GM12872 (cell line): ENCODE results near the gene BUD31.

Source experiments
- TF ChIP-seq, protein P1 (sequence below): IDR thresholded peaks from 3 replicates; pipeline ENCODE4 v1.5.1; 2011; ENCODE audit warnings: low read depth, mild to moderate bottlenecking, low read length, moderate library complexity; ENCODE audit not compliant: insufficient read depth

Gene BUD31

DNA sequence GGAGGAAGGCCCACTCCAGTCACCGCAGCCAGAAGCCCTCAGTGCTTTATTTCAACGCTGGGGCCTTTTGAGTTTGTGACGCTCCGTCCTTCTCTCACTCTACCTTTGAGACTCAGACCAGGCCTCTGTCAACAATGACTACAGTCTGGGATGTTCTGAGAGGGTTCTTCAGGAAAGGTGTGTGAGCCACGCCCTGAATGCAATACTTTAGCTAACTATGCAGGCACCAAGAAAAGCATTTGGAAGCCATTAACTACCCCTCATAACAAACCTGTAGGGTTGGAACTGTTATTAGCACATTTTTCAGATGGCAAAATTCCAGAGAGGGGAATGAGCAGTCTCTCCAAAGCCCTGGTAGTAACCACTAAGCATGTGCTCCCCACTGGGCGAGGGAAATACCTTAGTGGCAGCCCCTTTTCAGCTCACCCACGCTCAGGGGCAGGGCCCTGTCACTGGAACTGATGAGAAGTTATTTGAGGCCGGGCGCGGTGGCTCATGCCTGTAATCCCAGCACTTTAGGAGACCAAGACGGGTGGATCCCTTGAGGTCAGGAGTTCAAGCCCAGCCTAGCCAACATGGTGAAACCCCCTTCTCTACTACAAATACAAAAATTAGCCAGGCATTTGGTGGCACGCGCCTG, 39.9 kb upstream of the BUD31 start:
- TF ChIP-seq, protein P1, sequence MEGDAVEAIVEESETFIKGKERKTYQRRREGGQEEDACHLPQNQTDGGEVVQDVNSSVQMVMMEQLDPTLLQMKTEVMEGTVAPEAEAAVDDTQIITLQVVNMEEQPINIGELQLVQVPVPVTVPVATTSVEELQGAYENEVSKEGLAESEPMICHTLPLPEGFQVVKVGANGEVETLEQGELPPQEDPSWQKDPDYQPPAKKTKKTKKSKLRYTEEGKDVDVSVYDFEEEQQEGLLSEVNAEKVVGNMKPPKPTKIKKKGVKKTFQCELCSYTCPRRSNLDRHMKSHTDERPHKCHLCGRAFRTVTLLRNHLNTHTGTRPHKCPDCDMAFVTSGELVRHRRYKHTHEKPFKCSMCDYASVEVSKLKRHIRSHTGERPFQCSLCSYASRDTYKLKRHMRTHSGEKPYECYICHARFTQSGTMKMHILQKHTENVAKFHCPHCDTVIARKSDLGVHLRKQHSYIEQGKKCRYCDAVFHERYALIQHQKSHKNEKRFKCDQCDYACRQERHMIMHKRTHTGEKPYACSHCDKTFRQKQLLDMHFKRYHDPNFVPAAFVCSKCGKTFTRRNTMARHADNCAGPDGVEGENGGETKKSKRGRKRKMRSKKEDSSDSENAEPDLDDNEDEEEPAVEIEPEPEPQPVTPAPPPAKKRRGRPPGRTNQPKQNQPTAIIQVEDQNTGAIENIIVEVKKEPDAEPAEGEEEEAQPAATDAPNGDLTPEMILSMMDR: no peak

DNA sequence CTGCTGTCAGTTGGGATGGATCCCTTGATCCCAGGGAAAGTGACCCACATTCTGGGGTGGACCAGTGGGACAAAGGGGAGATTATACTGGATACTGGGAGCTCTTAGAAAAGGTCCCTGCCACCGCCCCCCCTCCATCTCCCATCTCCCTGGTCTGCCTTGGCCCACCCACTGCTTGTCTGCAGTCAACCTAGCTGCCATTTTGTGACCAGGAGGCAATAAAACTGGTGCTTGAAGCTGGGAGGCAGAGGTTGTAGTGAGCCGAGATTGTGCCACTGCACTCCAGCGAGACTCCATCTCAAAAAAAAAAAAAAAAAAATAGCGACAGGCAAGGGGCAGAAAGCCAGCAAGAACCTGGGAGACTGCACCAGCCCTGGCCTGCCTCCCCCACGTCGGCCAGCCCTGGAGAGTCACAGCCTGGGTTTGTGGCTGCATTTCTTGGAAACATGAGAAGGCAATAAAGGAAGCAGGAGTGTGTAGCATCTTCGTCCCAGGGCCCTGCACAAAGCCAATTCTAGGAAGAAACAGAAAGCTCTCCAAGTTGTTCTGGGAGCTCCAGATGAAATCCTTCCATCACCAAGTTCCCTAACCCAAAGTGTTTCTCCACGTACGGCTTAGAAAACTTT, 38.9 kb upstream of the BUD31 start:
- TF ChIP-seq, protein P1: no peak

DNA sequence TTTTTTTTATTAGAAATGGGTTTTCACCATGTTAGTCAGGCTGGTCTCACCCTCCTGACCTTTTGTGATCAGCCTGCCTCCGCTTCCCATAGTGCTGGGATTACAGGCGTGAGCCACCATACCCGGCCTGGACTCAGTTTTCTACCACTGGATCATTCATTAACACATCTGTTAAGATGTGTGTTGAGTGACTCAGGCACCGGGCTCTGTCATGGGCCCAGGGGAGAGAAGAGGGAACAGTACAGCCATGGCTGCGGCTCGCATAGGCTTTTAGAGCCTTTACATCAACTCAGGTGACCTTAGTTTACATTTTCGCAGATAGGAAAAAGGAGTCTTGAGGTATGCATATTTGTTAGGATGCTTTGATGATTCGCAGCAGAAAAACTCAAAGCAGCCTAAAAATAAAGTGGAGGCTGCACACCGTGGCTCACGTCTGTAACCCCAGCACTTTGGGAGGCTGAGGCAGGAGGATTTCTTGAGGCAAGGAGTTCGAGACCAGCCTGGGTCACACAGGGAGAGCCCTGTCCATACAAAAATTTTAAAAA, 37.3 kb upstream of the BUD31 start:
- TF ChIP-seq, protein P1: no peak

- TF ChIP-seq, protein P1: no peak
Measured at GRCh38 chr7:99372275-99373090, 36.3 kb upstream of the BUD31 start.

DNA sequence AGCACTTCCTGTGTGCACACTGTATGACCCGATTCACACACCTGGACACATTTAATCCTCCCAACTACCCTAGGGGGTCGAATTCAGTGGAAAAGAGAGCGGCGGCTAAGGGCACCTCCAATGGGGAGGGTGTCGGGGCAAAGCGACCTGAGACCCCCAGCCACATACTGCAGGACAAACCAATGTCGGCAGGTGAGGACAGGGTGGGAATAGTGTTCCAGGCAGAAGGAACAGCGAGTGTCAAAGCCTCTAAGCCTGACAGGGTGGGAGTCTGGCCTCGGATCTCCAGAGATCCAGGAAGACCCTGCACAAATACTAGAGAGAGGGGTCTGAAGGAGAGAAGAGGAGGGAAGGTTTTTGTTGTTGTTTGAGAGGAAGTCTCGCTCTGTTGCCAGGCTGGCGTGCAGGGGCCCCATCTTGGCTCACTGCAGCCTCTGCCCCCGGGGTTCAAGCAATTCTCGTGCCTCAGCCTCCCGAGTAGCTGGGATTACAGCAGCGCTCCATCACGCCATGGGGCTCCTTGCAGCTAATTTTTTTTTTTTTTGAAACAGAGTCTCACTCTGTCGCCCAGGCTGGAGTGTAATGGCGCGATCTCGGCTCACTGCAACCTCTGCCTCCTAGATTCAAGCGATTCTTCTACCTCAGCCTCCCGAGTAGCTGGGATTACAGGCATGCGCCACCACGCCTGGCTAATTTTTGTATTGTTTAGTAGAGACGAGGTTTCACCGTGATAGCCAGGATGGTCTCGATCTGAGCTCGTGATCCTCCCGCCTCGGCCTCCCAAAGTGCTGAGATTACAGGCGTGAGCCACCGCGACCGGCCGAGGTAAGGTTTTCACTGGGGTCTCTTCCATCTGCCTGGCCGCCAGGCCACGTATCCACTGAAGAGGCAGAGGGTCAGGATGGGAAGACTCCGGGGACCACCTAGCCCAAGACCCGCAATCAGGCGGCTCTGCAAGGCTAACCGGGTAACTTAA, 35.4 kb upstream of the BUD31 start:
- TF ChIP-seq, protein P1: no peak

GRCh38 chr7:99374111-99375064, 34.4 kb upstream of the BUD31 start, which contains the start of gene ARPC1B:
ARPC1B (plus strand) TSS chr7:99374730; CDS start chr7:99385715, 10,985 bp downstream.
- TF ChIP-seq, protein P1: no peak
